Omental fat pad (tissue), 4 donors: ENCODE measurements around the gene RERE. TPM values are rescaled to one million over a fixed set of nuclear protein-coding genes. Genes with fewer than 3 reads are reported as not detected.

Source experiments
- ATAC-seq: fragments of 150-250 bp; one replicate; pipeline ENCODE4 v1.9.1; 2016; ENCODE audit warnings: mild to moderate bottlenecking, moderate library complexity; ENCODE audit not compliant: low FRiP score
- DNase-seq: peaks from one replicate; pipeline ENCODE4 v3.0.0-alpha.2; 2019; ENCODE audit warnings: low spot score
- total RNA-seq, 4 donors: library from RNA; depleted of rRNA; stranded (reverse); fragments of >200 nt; gene quantifications; one replicate each; pipeline ENCODE4 v1.1.0, GENCODE V29; 2016
- TF ChIP-seq, protein P1 (sequence below), 3 donors: fragments of 450-650 bp; IDR thresholded peaks; one replicate each; pipeline ENCODE4 v1.5.1; 2016 to 2017; ENCODE audit warnings: antibody characterized with exemption in 3 of 3, mild to moderate bottlenecking in 3 of 3, moderate library complexity in 2 of 3

RERE gene
- total RNA-seq, 4 donors from 2014 or later, result 46.3 to 117 (median 55.4) TPM

DNA sequence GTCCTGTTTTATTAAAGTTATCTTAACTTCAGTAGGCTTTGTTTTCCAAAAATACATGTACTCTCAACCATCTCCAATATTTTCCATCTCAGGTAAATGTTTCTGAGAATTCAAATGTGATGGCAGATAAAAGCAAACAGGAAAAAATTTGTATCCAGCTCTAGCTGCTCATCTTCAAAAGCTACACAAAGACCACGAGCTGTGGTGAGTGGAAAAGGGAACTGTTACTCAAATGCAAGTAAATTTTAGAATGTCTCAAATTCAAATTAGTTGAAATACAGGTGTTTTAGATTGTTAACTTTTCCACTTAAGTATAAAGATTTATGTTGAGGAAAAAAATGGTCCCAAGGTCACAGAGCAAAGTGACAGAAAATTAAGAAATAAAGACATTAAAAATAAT, 283.5 kb downstream of the RERE start:
- TF ChIP-seq, protein P1, sequence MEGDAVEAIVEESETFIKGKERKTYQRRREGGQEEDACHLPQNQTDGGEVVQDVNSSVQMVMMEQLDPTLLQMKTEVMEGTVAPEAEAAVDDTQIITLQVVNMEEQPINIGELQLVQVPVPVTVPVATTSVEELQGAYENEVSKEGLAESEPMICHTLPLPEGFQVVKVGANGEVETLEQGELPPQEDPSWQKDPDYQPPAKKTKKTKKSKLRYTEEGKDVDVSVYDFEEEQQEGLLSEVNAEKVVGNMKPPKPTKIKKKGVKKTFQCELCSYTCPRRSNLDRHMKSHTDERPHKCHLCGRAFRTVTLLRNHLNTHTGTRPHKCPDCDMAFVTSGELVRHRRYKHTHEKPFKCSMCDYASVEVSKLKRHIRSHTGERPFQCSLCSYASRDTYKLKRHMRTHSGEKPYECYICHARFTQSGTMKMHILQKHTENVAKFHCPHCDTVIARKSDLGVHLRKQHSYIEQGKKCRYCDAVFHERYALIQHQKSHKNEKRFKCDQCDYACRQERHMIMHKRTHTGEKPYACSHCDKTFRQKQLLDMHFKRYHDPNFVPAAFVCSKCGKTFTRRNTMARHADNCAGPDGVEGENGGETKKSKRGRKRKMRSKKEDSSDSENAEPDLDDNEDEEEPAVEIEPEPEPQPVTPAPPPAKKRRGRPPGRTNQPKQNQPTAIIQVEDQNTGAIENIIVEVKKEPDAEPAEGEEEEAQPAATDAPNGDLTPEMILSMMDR (IDR thresholded peaks at IDR 0.05), result no peak
- ATAC-seq (no peak), DNase-seq (no peak)

DNA sequence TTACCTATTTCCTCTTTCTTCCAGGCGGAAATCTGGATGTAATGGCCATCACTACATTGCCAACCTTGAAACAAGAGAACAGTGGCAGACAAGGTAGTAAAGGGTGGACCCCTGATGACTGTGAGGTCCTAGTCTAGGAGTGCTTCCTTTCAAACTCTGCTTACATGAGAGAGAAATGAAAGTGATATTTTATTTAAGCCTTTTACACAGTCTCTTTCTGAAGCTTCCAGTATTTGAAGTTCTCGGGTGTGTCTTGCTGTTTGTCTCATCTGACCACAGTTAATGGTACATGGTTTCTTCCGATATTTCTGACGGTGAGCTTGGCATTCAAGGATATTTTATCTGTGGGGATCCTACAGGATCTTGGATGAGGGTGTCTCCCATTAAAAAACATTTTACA, 284.3 kb downstream of the RERE start:
- DNase-seq (no peak), ATAC-seq (no peak)
- TF ChIP-seq, protein P1 (IDR thresholded peaks at IDR 0.05), result no peak

DNA sequence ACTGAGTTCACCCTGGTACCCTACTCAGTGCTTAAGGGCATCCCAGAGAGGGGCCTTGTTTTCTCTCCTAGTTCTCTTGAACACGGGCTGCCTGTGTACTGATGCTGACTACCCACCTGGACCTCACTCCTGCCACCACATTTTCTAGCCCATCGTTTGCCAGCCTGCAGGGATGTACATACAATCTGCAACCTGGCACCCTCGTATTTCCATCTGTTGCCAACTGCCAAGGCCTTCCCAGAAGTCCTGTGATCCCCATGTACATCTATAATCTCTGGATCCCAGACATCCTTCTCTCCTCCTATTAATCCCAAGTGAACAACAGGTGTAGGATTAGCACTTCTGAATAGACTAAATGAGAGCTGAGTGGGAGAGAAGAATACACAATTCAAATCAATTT, 287.5 kb downstream of the RERE start:
- ATAC-seq, result no peak
- TF ChIP-seq, protein P1 (IDR thresholded peaks at IDR 0.05), result no peak
- no peak for DNase-seq

DNA sequence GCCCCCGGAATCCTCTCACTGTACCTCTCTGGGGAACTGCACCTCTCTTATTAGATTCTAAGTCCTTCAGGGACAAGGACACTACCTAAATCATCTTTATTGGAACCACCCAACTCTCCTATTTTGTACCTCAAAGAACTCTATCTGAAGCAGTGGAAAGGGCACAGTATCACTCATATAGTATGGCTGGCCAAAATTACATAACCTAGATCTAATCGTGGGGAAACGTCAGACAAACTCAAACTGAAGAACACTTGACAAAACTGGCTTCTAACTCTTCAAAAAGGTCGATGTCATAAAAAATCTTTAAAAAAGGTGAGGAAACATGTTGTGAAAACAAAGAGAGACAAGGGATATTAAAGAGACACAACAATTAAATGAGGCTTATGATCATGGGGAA, 289.5 kb downstream of the RERE start:
- ATAC-seq (no peak), DNase-seq (no peak)
- TF ChIP-seq, protein P1 (IDR thresholded peaks at IDR 0.05), result no peak

DNA sequence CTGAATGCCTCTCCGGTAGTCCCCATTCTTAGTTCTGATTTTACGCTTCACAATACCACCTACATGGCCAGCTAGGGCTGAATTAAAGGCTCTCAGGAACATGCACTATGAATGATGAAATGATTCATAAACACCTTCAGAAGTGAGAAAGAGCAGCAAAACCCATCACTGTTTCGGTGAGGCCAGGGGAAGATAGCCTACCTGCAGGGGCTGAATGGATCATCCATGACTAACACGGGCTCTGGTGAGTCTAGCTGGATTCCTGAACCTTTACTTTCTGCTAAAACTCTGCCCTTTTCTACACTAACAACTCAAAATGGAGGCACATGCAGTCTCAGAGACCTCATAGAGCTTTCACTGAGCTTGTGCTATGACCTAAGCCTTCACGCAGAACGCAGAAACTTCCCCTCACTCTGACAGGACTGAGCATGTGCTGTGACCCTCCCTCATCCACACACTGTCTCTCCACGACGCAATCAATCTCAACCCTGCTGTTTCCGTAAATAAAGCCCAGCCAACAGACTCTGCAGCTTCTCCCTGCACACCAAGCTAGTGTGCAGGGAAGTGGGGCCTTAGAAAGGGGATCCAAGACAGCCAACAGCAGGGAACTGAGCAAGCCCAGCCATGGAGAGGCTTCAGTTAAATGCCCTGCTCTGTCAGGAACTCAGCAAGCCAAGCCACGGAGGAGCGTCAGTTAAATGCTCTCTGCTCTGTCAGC, 291.7 kb downstream of the RERE start:
- DNase-seq (peak; percentile 32), ATAC-seq (peak; percentile 84)
- TF ChIP-seq, protein P1 (IDR thresholded peaks at IDR 0.05), result no peak

DNA sequence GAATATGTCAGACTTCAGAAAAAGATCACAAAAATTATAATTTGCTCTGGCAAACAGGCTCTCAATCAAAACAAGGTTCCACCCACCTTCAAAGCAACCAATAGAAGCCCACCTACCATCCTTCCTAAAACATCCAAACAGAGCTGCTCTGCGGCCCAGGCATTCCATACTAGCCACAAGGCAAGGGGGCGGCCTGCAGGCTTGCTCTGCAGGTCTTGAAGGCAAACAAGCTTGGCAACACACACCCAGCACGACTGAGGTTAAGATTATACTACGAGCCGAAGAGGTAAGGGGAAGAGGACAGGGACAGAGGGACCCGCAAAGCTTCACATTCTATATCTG, 292.3 kb downstream of the RERE start:
- TF ChIP-seq, protein P1 (IDR thresholded peaks at IDR 0.05), result no peak
- DNase-seq (no peak), ATAC-seq (peak; percentile 4)

DNA sequence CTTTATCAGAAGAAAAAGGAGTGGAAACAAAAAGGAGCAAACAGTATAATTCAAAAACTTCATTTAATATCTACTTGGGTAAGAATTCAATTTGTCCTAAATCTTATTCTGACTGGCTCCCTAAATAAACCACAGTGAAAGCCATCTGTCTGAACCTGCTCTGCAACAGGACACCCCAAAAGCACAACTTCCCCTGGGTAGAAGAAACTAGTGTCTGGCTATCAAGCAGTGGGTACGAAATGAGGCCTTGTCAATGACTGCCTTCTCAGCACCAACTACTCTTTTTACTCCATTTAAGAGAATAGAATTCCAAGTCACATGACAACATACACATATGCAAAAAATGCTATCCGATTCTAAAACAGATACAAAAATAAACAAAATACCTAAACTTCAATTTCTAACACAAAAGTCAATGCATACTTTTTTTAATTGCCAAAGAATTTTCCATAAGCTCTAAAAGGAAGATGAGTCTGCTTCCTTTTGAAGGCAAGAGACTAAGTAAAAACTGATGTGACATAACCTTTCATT, 292.7 kb downstream of the RERE start:
- TF ChIP-seq, protein P1 (IDR thresholded peaks at IDR 0.05), result no peak
- DNase-seq (no peak), ATAC-seq (no peak)
